Measurements from ENCODE around the gene BCL2L11. TPM values are rescaled to one million over a fixed set of nuclear protein-coding genes. Genes with fewer than 3 reads are reported as not detected.

The BCL2L11 gene
- total and polyA plus RNA-seq, 8 donors = 16.7 to 35.7 (median 27.5) TPM

- DNase-seq (no peak), ATAC-seq (no peak)
- peaks cover 0 to 6% of the 10 kb centered on the region in 2 donors for H3K36me3 ChIP-seq
- H3K27ac ChIP-seq = no peak overlapping the region
- H3K9me3 ChIP-seq = no peaks in the 10 kb centered on the region
- H3K4me1 ChIP-seq = no peaks in the 10 kb centered on the region
- no peak overlapping the region for H3K4me3 ChIP-seq
- intact Hi-C loops (cut with DNase I) = no loop called here
- TF ChIP-seq, protein P1, sequence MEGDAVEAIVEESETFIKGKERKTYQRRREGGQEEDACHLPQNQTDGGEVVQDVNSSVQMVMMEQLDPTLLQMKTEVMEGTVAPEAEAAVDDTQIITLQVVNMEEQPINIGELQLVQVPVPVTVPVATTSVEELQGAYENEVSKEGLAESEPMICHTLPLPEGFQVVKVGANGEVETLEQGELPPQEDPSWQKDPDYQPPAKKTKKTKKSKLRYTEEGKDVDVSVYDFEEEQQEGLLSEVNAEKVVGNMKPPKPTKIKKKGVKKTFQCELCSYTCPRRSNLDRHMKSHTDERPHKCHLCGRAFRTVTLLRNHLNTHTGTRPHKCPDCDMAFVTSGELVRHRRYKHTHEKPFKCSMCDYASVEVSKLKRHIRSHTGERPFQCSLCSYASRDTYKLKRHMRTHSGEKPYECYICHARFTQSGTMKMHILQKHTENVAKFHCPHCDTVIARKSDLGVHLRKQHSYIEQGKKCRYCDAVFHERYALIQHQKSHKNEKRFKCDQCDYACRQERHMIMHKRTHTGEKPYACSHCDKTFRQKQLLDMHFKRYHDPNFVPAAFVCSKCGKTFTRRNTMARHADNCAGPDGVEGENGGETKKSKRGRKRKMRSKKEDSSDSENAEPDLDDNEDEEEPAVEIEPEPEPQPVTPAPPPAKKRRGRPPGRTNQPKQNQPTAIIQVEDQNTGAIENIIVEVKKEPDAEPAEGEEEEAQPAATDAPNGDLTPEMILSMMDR (IDR thresholded peaks at IDR 0.05) = peak in 1 of 2 donors; percentile 15
- no peaks in the 10 kb centered on the region for H3K27me3 ChIP-seq
Measured at GRCh38 chr2:111134055-111134454, 13.3 kb downstream of the BCL2L11 start.

DNA sequence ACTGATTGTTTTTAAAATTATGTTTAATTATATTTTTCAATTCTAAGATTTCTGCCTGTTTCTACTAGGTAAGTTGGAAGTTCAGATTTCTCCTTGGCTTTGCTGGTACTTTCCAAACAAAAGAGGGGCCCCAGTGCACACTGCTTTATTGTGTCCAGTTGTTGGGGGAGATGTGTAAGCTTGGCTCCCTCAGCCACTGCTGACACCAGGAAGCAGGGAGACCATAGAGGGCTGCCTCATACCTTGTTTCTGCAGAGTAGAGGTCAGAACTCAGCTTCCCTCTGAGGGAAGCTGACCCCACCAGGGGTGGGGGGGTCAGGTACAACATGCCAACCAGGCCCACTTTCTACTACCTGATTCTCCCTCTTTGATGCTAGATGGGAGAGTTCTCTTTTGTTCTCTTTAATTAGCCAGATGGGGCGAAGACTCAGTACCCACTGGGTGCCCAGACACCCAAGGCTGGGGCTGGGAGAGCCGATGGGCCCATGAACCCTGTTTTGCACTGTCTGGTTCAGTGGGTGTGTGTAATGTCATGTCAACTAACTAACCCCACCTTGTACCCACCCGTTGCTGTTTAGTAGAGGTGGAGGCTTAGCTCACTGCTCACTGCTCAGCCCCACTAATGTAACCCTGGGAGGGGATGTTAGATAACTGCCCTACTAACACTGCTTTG, 14.7 kb downstream of the BCL2L11 start:
- H3K9me3 ChIP-seq = no peaks in the 10 kb centered on the region
- H3K27me3 ChIP-seq = no peaks in the 10 kb centered on the region
- H3K4me1 ChIP-seq = no peaks in the 10 kb centered on the region
- ATAC-seq (no peak), DNase-seq (no peak)
- peaks cover 0 to 7% of the 10 kb centered on the region in 2 donors for H3K36me3 ChIP-seq
- H3K27ac ChIP-seq = no peak overlapping the region
- H3K4me3 ChIP-seq = no peak overlapping the region
- TF ChIP-seq, protein P1 (IDR thresholded peaks at IDR 0.05) = peak in 1 of 2 donors; percentile 7
- intact Hi-C loops (cut with DNase I) = no loop called here

GRCh38 chr2:111135910-111136297, 15.2 kb downstream of the BCL2L11 start:
- peak; percentile 68 for ATAC-seq
- TF ChIP-seq, protein P1 (IDR thresholded peaks at IDR 0.05) = no peak
- Histone ChIP-seq H3K27me3 (no peaks in the 10 kb centered on the region), H3K4me3 (no peak overlapping the region), H3K4me1 (no peaks in the 10 kb centered on the region), H3K36me3 (peaks cover 0 to 7% of the 10 kb centered on the region in 2 donors), H3K9me3 (no peaks in the 10 kb centered on the region), H3K27ac (no peak overlapping the region)
- intact Hi-C loops (cut with DNase I) = no loop called here
- DNase-seq = peak in 1 of 4 donors; percentile 50

DNA sequence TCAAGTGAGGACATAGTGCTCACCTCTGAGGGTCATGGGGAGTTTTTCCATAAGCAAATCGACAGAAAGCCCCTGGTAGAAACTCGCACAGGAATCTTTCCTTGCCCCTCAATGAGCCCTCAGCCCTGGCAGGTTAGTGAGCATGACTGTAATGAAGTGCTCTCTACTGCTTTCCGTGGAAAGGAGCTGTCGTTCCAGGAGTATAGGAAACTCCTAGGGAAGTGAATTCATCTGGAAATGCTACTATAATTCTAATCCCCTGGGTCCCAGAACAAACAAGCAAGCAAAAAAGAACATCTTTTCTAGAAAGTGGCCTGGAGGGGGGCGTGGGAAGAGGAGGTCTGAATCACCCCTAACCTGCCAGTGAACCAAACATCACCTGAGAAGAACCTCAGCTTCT, 18.1 kb downstream of the BCL2L11 start:
- peaks cover 0 to 16% of the 10 kb centered on the region in 2 donors for H3K36me3 ChIP-seq
- no peak overlapping the region for H3K4me3 ChIP-seq
- TF ChIP-seq, protein P1 (IDR thresholded peaks at IDR 0.05) = no peak
- H3K27ac ChIP-seq = no peak overlapping the region
- H3K4me1 ChIP-seq = no peaks in the 10 kb centered on the region
- no peak for ATAC-seq
- DNase-seq = no peak
- no peaks in the 10 kb centered on the region for H3K27me3 ChIP-seq
- no peaks in the 10 kb centered on the region for H3K9me3 ChIP-seq
- intact Hi-C loops (cut with DNase I) = no loop called here

DNA sequence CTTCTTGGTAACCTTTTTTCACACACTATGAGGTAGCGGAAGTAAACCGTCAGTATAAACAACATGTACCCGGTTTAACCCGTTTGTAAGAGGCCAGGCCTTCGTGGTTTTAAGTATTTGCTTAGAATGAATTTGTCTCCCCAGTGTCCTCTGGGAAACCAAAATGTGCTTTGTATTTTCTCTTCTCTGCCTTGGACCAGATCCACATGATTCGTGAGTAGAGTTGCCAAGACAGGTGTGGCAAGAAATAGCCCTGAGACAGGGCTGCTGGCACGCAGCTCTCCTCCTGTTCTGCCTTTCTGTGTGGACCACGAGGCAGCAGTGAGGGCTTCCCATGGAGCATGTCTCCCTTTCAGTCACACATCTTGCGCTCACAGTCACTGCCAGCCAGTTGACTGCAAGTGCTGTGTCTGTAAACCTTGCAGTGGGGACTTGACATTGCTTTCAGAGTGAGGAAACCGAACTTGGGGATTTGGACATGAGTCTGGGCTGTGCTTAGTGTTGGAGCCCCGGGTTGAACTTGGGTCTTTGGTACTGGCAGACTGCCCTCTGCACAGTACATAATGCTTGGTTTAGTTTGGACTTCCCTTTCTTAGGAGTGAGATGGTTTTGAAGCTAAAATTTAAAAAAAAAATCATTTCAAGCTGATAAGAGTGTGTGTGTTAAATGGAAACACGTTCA, 19.1 kb downstream of the BCL2L11 start:
- intact Hi-C loops (cut with DNase I) = no loop called here
- TF ChIP-seq, protein P1 (IDR thresholded peaks at IDR 0.05) = no peak
- Histone ChIP-seq H3K4me3 (no peak overlapping the region), H3K9me3 (no peaks in the 10 kb centered on the region), H3K4me1 (no peaks in the 10 kb centered on the region), H3K27ac (no peak overlapping the region), H3K27me3 (no peaks in the 10 kb centered on the region), H3K36me3 (peaks cover 0 to 24% of the 10 kb centered on the region in 2 donors)
- no peak for ATAC-seq
- peak in 1 of 4 donors; percentile 13 for DNase-seq

Measured in left lung (tissue), 10 donors.